Esophagus squamous epithelium (tissue), 5 donors: Measurements from ENCODE around the gene LENG8. TPM values are rescaled to one million over a fixed set of nuclear protein-coding genes. Genes with fewer than 3 reads are reported as not detected.

Source experiments
- DNase-seq: peaks from one replicate; lab custom pipeline; 2025; lab: John Stamatoyannopoulos, UW
- H3K27ac ChIP-seq, 4 donors: fragments of 200-600 bp; sonication (generic); one replicate each; pipeline ENCODE4 v1.5.1; 2016 to 2019; ENCODE audit warnings: mild to moderate bottlenecking in 1 of 4
- H3K27me3 ChIP-seq, 4 donors: fragments of 200-600 bp; sonication (generic); 1 replicate in 3 of 4; 2 replicates in 1 of 4; pipeline versions ENCODE4 v1.5.1 to v1.6.0; 2017 to 2021; ENCODE audit warnings: antibody characterized with exemption in 1 of 4
- H3K36me3 ChIP-seq, 3 donors: fragments of 200-600 bp; sonication (generic); one replicate each; pipeline ENCODE4 v1.5.1; 2016 to 2019
- H3K4me1 ChIP-seq, 3 donors: fragments of 200-600 bp; sonication (generic); one replicate each; pipeline ENCODE4 v1.5.1; 2017 to 2019
- H3K4me3 ChIP-seq, 4 donors: fragments of 200-600 bp; sonication (generic); 1 replicate in 3 of 4; 2 replicates in 1 of 4; pipeline ENCODE4 v1.5.1; 2016 to 2019; ENCODE audit warnings: mild to moderate bottlenecking in 2 of 4, moderate library complexity in 1 of 4
- H3K9me3 ChIP-seq, 3 donors: fragments of 200-600 bp; sonication (generic); one replicate each; pipeline ENCODE4 v1.5.1; 2016 to 2019
- CTCF ChIP-seq, 6 experiments: fragments of 450-650 bp in 4 of 6; fragments of 200-600 bp in 2 of 6; sonication (generic) in 2 of 6; IDR thresholded peaks; one replicate each; pipeline ENCODE4 v1.5.1; 2016 to 2019; ENCODE audit warnings: antibody characterized with exemption in 6 of 6, mild to moderate bottlenecking in 4 of 6, moderate library complexity in 4 of 6
- POLR2A ChIP-seq, 4 donors: fragments of 450-650 bp; IDR thresholded peaks; one replicate each; pipeline ENCODE4 v1.6.1; 2017; ENCODE audit warnings: antibody characterized with exemption in 4 of 4, mild to moderate bottlenecking in 4 of 4, moderate library complexity in 3 of 4
- WGBS, 2 donors: methylation state at CpG; one replicate each; pipeline ENCODE4 v1.1.5; 2018; 5-methylcytosine and 5-hydroxymethylcytosine counted together
- intact Hi-C: fragments of 100-400 bp; cut with DNase I; formaldehyde crosslinking; loops from one replicate; pipeline ENCODE4 v1.15.0; 2022
- total RNA-seq, 4 donors: library from RNA; depleted of rRNA; stranded (reverse); fragments of >200 nt; gene quantifications; one replicate each; pipeline ENCODE4 v1.1.0, GENCODE V29; 2016
- donor health status: DM: yes; HTN: yes; CAD: no.

LENG8 gene
- total RNA-seq, 4 donors from 2014 or later = 22.9 to 95.2 (median 49.6) TPM

GRCh38 chr19:54451997-54452396 is 3.0 kb downstream of the LENG8 start:
- H3K27me3 ChIP-seq = no peaks in the 10 kb centered on the region
- intact Hi-C loops = no loop called here
- 88% methylated on average over 3 to 9 of the region's 11 CpGs for WGBS, 2 donors

GRCh38 chr19:54452626-54453025 is 3.6 kb downstream of the LENG8 start:
- Histone ChIP-seq H3K4me1 (peaks cover 21 to 51% (median 33%) of the 10 kb centered on the region in 3 donors), H3K36me3 (peaks cover 56 to 70% (median 56%) of the 10 kb centered on the region in 3 donors), H3K27me3 (no peaks in the 10 kb centered on the region), H3K27ac (no peak overlapping the region), H3K4me3 (no peak overlapping the region), H3K9me3 (no peaks in the 10 kb centered on the region)
- no peak for DNase-seq
- no peak for TF ChIP-seq POLR2A (IDR thresholded peaks at IDR 0.05)
- no peak for TF ChIP-seq CTCF (IDR thresholded peaks at IDR 0.05)
- intact Hi-C loops = no loop called here
- 76 to 92% methylated on average over 4 to 10 of the region's 11 CpGs for WGBS, 2 donors

More at GRCh38 chr19:54451997-54452396, 3.0 kb downstream of the LENG8 start:
- peaks cover 26 to 57% (median 39%) of the 10 kb centered on the region in 3 donors for H3K4me1 ChIP-seq
- H3K36me3 ChIP-seq = peaks cover 49 to 64% (median 50%) of the 10 kb centered on the region in 3 donors
- no peaks in the 10 kb centered on the region for H3K9me3 ChIP-seq
- no peak for DNase-seq
- no peak overlapping the region for H3K27ac ChIP-seq
- H3K4me3 ChIP-seq = no peak overlapping the region
- TF ChIP-seq POLR2A (IDR thresholded peaks at IDR 0.05) (no peak), CTCF (IDR thresholded peaks at IDR 0.05) (no peak)

- no peaks in the 10 kb centered on the region for H3K9me3 ChIP-seq
- H3K4me3 ChIP-seq = no peak overlapping the region
- intact Hi-C loops = no loop called here
- H3K4me1 ChIP-seq = peaks cover 20 to 48% (median 29%) of the 10 kb centered on the region in 3 donors
- TF ChIP-seq POLR2A (IDR thresholded peaks at IDR 0.05) = no peak
- TF ChIP-seq CTCF (IDR thresholded peaks at IDR 0.05) = no peak
- DNase-seq = no peak
- H3K27ac ChIP-seq = no peak overlapping the region
- 90 to 91% methylated on average over 11 to 18 of the region's 31 CpGs for WGBS, 2 donors
- peaks cover 69 to 86% (median 71%) of the 10 kb centered on the region in 3 donors for H3K36me3 ChIP-seq
- no peaks in the 10 kb centered on the region for H3K27me3 ChIP-seq
Observed at GRCh38 chr19:54453921-54454780, 5.2 kb downstream of the LENG8 start.

GRCh38 chr19:54454781-54455675 is 6.0 kb downstream of the LENG8 start:
- no peak for DNase-seq
- H3K36me3 ChIP-seq = peaks cover 69 to 94% (median 77%) of the 10 kb centered on the region in 3 donors
- H3K27ac ChIP-seq = no peak overlapping the region
- WGBS, 2 donors = 85 to 86% methylated on average over 8 to 9 of the region's 33 CpGs
- H3K4me3 ChIP-seq = no peak overlapping the region
- H3K9me3 ChIP-seq = no peaks in the 10 kb centered on the region
- no peaks in the 10 kb centered on the region for H3K27me3 ChIP-seq
- peaks cover 16 to 54% (median 28%) of the 10 kb centered on the region in 3 donors for H3K4me1 ChIP-seq
- no peak for TF ChIP-seq CTCF (IDR thresholded peaks at IDR 0.05)
- TF ChIP-seq POLR2A (IDR thresholded peaks at IDR 0.05) = no peak
- intact Hi-C loops = no loop called here
